SK-N-SH treated with all-trans-retinoic acid at 6 μM for 48 hours (cell line): ENCODE data around the gene GDF11.

ENCODE experiments used
- ATAC-seq: fragments of 200-7000 bp; cut with Tn5 transposase; 3 replicates; pipeline ENCODE4 v1.9.1; 2020; ENCODE audit warnings: mild to moderate bottlenecking, moderate library complexity
- ARNTL ChIP-seq: fragments of 450-650 bp; formaldehyde crosslinking; IDR thresholded peaks from 2 replicates; pipeline ENCODE4 v1.5.0; 2020; ENCODE audit warnings: low read depth, mild to moderate bottlenecking, moderate library complexity, borderline replicate concordance
- BACH2 ChIP-seq: fragments of 250-450 bp; sonication (Bioruptor Pico); IDR thresholded peaks from 2 replicates; pipeline ENCODE4 v1.9.0; 2021; ENCODE audit warnings: mild to moderate bottlenecking, borderline replicate concordance
- CSDC2 ChIP-seq: fragments of 250-450 bp; sonication (Bioruptor Pico); IDR thresholded peaks from 2 replicates; pipeline ENCODE4 v1.5.0; 2020; ENCODE audit warnings: mild to moderate bottlenecking, moderate library complexity
- ESRRG ChIP-seq: fragments of 250-450 bp; sonication (Bioruptor Pico); IDR thresholded peaks from 2 replicates; pipeline ENCODE4 v1.6.1; 2021; ENCODE audit warnings: mild to moderate bottlenecking
- GLIS3 ChIP-seq: fragments of 250-450 bp; sonication (Bioruptor Pico); IDR thresholded peaks from 2 replicates; pipeline ENCODE4 v1.5.0; 2020; ENCODE audit warnings: mild to moderate bottlenecking, moderate library complexity
- ISL1 ChIP-seq: fragments of 250-450 bp; sonication (Bioruptor Pico); IDR thresholded peaks from 2 replicates; pipeline ENCODE4 v2.1.2; 2022; ENCODE audit warnings: mild to moderate bottlenecking, moderate library complexity
- OSR1 ChIP-seq: fragments of 250-450 bp; sonication (Bioruptor Pico); IDR thresholded peaks from 2 replicates; pipeline ENCODE4 v1.8.0; 2022; ENCODE audit warnings: moderate library complexity, mild to moderate bottlenecking, inconsistent platforms
- SNAI2 ChIP-seq: fragments of 250-450 bp; sonication (Bioruptor Pico); IDR thresholded peaks from 2 replicates; pipeline ENCODE4 v1.5.0; 2020; ENCODE audit warnings: mild to moderate bottlenecking, moderate library complexity
- TCF4 ChIP-seq: fragments of 250-450 bp; sonication (Bioruptor Pico); IDR thresholded peaks from 2 replicates; pipeline ENCODE4 v1.8.0; 2021; ENCODE audit warnings: mild to moderate bottlenecking, moderate library complexity, borderline replicate concordance
- TOX ChIP-seq: fragments of 250-450 bp; sonication (Bioruptor Pico); IDR thresholded peaks from 2 replicates; pipeline ENCODE4 v1.8.0; 2021; ENCODE audit warnings: mild to moderate bottlenecking, moderate library complexity, borderline replicate concordance
- ZC3H10 ChIP-seq: fragments of 250-450 bp; sonication (Bioruptor Pico); IDR thresholded peaks from 2 replicates; pipeline ENCODE4 v1.5.1; 2021; ENCODE audit warnings: mild to moderate bottlenecking, moderate library complexity
- ZFP3 ChIP-seq: fragments of 250-450 bp; sonication (Bioruptor Pico); IDR thresholded peaks from 2 replicates; pipeline ENCODE4 v1.5.0; 2020; ENCODE audit warnings: mild to moderate bottlenecking, moderate library complexity
- ZNF565 ChIP-seq: fragments of 450-650 bp; formaldehyde crosslinking; conservative IDR thresholded peaks from 2 replicates; pipeline ENCODE4 v1.5.0; 2020; ENCODE audit warnings: low read depth, mild to moderate bottlenecking, moderate library complexity
- ZNF70 ChIP-seq: fragments of 450-650 bp; formaldehyde crosslinking; IDR thresholded peaks from 2 replicates; pipeline ENCODE4 v1.5.0; 2020; ENCODE audit warnings: mild to moderate bottlenecking, moderate library complexity
- ZNF8 ChIP-seq: fragments of 450-650 bp; formaldehyde crosslinking; IDR thresholded peaks from 2 replicates; pipeline ENCODE4 v1.5.0; 2020; ENCODE audit warnings: mild to moderate bottlenecking, moderate library complexity
- TF ChIP-seq, protein P1 (sequence below): fragments of 250-450 bp; sonication (Bioruptor Pico); IDR thresholded peaks from 2 replicates; pipeline ENCODE4 v1.8.0; 2020; ENCODE audit warnings: mild to moderate bottlenecking, moderate library complexity, borderline replicate concordance
- TF ChIP-seq, protein P2 (sequence below): fragments of 250-450 bp; sonication (Bioruptor Pico); IDR thresholded peaks from 2 replicates; pipeline ENCODE4 v1.5.1; 2020; ENCODE audit warnings: low read depth, mild to moderate bottlenecking, moderate library complexity
- TF ChIP-seq, protein P3 (sequence below): fragments of 250-450 bp; sonication (Bioruptor Pico); IDR thresholded peaks from 2 replicates; pipeline ENCODE4 v1.5.0; 2020; ENCODE audit warnings: mild to moderate bottlenecking, moderate library complexity

The GDF11 gene

DNA sequence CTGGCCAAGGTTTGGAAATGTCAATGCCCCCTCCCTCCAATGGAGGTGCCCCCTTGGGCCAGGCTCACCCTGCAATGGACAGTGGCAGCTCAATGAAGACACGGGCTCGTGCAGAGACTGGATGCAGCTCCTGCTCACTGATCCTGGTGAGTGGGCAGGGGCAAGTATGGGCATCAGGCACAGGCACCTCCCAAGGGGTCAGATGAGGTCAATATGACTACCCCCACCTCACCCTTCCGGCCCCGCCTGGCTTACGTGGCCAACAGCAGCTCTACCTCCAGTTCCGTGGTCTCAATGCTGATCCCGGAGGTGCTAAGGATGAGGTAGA is 48.8 kb upstream of the GDF11 start (continued):
- TF ChIP-seq, protein P1, sequence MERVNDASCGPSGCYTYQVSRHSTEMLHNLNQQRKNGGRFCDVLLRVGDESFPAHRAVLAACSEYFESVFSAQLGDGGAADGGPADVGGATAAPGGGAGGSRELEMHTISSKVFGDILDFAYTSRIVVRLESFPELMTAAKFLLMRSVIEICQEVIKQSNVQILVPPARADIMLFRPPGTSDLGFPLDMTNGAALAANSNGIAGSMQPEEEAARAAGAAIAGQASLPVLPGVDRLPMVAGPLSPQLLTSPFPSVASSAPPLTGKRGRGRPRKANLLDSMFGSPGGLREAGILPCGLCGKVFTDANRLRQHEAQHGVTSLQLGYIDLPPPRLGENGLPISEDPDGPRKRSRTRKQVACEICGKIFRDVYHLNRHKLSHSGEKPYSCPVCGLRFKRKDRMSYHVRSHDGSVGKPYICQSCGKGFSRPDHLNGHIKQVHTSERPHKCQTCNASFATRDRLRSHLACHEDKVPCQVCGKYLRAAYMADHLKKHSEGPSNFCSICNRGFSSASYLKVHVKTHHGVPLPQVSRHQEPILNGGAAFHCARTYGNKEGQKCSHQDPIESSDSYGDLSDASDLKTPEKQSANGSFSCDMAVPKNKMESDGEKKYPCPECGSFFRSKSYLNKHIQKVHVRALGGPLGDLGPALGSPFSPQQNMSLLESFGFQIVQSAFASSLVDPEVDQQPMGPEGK (CRISPR knock-in tag) = no peak
- TF ChIP-seq GLIS3 (no peak), ISL1 (CRISPR knock-in tag) (no peak)

DNA sequence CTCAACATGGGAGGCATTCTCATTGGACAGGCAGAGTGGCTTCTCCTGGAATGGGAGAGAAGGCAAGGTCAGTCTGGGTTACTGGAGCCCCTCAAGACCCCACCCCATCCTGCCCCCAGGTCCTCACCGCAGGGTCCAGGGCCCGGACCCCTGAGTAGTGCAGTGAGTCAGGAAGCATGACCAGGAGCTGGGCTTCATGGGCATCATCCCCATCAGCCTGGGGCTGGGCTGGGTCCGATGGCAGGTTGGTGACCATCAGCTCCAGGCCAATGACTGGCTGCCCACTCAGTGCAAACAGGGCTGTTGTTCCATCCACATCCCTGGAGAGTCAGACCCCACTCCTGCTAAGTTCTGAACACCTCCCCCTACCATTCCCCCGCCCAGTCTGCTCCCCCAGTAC is 48.3 kb upstream of the GDF11 start:
- no peak for ATAC-seq
- no peak for TF ChIP-seq TOX (CRISPR knock-in tag)
- no peak for TF ChIP-seq ISL1 (CRISPR knock-in tag)
- no peak for TF ChIP-seq CSDC2 (CRISPR knock-in tag)
- TF ChIP-seq, protein P2, sequence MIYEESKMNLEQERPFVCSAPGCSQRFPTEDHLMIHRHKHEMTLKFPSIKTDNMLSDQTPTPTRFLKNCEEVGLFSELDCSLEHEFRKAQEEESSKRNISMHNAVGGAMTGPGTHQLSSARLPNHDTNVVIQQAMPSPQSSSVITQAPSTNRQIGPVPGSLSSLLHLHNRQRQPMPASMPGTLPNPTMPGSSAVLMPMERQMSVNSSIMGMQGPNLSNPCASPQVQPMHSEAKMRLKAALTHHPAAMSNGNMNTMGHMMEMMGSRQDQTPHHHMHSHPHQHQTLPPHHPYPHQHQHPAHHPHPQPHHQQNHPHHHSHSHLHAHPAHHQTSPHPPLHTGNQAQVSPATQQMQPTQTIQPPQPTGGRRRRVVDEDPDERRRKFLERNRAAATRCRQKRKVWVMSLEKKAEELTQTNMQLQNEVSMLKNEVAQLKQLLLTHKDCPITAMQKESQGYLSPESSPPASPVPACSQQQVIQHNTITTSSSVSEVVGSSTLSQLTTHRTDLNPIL (CRISPR knock-in tag) = no peak

DNA sequence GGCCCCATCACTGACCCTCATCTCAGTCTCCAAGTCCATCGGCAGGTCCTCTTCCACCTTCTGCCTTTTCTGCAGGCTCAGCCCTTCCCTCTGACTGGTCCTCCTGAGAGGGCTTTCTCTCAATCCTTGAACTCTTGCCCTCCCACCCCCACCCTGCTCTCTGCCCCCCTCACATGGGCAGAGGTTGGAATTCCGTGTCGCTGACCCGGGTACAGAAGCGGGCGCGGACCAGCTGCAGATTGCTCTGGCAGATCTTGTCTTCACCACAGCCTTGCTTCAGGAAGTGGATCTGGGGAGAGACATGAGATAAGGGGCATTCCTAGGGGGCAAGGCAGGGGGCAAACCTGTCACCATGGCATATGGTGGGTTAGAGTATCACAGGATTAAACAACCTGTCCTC is 47.6 kb upstream of the GDF11 start:
- TF ChIP-seq GLIS3 (no peak), BACH2 (CRISPR knock-in tag) (no peak), TCF4 (CRISPR knock-in tag) (no peak), ISL1 (CRISPR knock-in tag) (no peak), ARNTL (CRISPR knock-in tag) (no peak), ZNF8 (CRISPR knock-in tag) (no peak), ZFP3 (CRISPR knock-in tag) (no peak), ESRRG (CRISPR knock-in tag) (no peak)
- TF ChIP-seq, protein P3, sequence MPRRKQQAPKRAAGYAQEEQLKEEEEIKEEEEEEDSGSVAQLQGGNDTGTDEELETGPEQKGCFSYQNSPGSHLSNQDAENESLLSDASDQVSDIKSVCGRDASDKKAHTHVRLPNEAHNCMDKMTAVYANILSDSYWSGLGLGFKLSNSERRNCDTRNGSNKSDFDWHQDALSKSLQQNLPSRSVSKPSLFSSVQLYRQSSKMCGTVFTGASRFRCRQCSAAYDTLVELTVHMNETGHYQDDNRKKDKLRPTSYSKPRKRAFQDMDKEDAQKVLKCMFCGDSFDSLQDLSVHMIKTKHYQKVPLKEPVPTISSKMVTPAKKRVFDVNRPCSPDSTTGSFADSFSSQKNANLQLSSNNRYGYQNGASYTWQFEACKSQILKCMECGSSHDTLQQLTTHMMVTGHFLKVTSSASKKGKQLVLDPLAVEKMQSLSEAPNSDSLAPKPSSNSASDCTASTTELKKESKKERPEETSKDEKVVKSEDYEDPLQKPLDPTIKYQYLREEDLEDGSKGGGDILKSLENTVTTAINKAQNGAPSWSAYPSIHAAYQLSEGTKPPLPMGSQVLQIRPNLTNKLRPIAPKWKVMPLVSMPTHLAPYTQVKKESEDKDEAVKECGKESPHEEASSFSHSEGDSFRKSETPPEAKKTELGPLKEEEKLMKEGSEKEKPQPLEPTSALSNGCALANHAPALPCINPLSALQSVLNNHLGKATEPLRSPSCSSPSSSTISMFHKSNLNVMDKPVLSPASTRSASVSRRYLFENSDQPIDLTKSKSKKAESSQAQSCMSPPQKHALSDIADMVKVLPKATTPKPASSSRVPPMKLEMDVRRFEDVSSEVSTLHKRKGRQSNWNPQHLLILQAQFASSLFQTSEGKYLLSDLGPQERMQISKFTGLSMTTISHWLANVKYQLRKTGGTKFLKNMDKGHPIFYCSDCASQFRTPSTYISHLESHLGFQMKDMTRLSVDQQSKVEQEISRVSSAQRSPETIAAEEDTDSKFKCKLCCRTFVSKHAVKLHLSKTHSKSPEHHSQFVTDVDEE = no peak
- ATAC-seq = no peak

DNA sequence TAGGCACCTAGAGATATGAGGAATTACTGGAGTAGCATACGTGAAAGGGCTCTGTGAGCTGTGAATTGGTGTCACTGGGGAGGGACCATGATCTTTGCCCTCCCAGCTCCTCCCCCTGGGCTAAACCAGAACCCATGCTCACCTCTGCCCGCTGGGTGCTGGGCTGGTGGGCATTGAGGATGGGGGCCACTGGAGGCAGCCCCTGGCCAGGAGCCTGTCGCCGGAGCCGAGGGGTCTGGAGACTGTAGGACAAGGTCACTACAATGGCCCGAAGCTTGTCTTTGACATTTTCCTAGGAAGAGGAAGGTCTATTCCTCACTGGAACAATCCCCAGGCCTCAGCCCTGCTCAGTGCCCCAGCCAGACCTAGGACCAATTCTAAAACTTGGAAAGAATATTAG is 46.8 kb upstream of the GDF11 start:
- TF ChIP-seq, protein P2 (CRISPR knock-in tag) = no peak
- no peak for TF ChIP-seq BACH2 (CRISPR knock-in tag)
- no peak for TF ChIP-seq GLIS3
- no peak for ATAC-seq

DNA sequence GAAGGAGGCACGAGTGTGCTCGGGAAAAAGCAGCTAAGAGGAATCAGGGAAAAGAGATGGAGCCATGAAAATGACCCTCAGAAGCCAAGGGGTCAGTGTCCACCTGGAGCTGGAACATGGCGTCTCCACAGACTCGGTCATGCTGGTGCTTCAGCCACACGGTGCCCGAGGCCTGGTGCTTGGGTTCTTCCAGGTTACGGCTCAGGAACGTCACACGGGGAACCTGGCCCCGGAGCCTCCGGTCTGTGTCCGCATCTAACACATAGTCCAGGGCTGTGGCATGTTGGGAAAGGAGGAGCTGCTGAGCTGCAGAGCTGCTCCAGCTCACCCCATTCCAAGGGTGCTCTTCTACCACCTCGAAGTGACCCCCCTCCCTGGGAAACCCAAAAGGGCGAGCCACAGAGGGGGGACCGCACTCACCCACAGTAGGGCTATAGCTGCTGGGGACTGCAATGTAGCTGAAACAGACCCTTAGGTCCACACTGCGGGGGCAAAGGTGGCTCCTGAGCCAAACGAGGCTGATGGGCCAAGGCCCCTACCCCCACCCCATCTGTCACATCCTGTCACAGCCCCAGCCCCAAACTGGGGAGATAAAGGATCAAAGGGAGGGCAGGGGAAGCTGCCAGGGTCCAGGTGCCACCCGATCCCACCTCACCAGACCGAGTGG is 46.0 kb upstream of the GDF11 start:
- TF ChIP-seq ARNTL (CRISPR knock-in tag) (no peak), ZNF8 (CRISPR knock-in tag) (no peak)
- TF ChIP-seq, all 23 proteins: peak for 0

DNA sequence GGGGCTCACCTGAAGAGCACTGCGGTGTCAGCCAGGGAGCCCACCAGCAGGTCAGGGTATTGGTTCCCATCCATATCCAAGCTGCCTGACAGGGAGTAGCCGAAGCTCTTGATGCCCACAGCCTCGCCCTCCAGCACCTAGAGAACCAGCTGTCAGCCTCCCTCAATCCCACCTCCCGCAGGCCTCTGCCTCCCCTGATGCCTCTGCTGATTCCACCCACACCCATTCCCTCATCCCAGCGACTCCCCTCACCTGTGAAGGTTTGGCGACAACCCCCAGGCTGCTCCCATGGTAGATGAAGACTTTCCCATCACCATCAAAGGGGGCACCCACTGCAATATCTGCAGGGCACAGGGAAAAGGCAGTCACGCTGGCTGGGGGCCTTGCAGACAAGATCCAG is 45.2 kb upstream of the GDF11 start:
- ATAC-seq = no peak
- TF ChIP-seq, protein P3 = no peak
- TF ChIP-seq, protein P1 (CRISPR knock-in tag) = no peak
- TF ChIP-seq ARNTL (CRISPR knock-in tag) (no peak), OSR1 (CRISPR knock-in tag) (no peak), ZFP3 (CRISPR knock-in tag) (no peak), TOX (CRISPR knock-in tag) (no peak), ZNF565 (CRISPR knock-in tag) (no peak), TCF4 (CRISPR knock-in tag) (no peak), ZC3H10 (CRISPR knock-in tag) (no peak), ZNF70 (CRISPR knock-in tag) (no peak), ISL1 (CRISPR knock-in tag) (no peak), SNAI2 (CRISPR knock-in tag) (no peak), BACH2 (CRISPR knock-in tag) (no peak)

More for the DNA sequence above, 46.0 kb upstream of the GDF11 start:
- ATAC-seq = no peak
